HepG2 (cell line): ENCODE data around the gene ACAN. TPM values are rescaled to one million over a fixed set of nuclear protein-coding genes. Genes with fewer than 3 reads are reported as not detected.

Source experiments
- ATAC-seq: fragments of 200-7000 bp; cut with Tn5 transposase; 3 replicates; pipeline ENCODE4 v1.9.1; 2020; ENCODE audit warnings: mild to moderate bottlenecking, moderate library complexity
- BruUV-seq: library from RNA; stranded (reverse); fragments of 400-500 nt; replicated peaks from 2 replicates; lab custom pipeline; 2021; lab: Mats Ljungman, UMichigan
- CTCF ChIA-PET: fragments of 300-600 bp; formaldehyde crosslinking; extraction: SDS; loops from one replicate; lab custom pipeline; 2021; ENCODE audit warnings: low total read pairs, inconsistent platforms, low intra/inter-chr PET ratio; lab: Yijun Ruan, JAX
- POLR2A ChIA-PET: fragments of 350-600 bp; sonication (Branson Sonifier 250); formaldehyde crosslinking; loops from one replicate; lab custom pipeline; 2020; ENCODE audit warnings: antibody characterized with exemption, inconsistent platforms; lab: Yijun Ruan, JAX
- DNase-seq: peaks from one replicate; pipeline ENCODE4 v3.0.0-alpha.2; 2015; ENCODE audit warnings: low spot score
- FAIRE-seq: peaks from 3 replicates; lab custom pipeline; 2011; peaks lifted over from hg19 to GRCh38; lab: Jason Lieb, UNC
- H2AFZ ChIP-seq: one replicate; pipeline ENCODE4 v1.6.1; 2011; ENCODE audit warnings: low read length, inconsistent platforms
- H3K27ac ChIP-seq: fragments of 300-600 bp; 3 replicates; pipeline ENCODE4 v1.8.0; 2011; ENCODE audit warnings: mixed run types, mild to moderate bottlenecking, mixed read lengths, low read length, inconsistent platforms; ENCODE audit not compliant: insufficient read depth; ENCODE audit errors: extremely low read length
- H3K27me3 ChIP-seq, 2 experiments: fragments of 200-600 bp in 1 of 2; 2 replicates in 1 of 2; 3 replicates in 1 of 2; pipeline versions ENCODE4 v1.6.0 to v1.8.0; 2011; ENCODE audit warnings: low read length in 2 of 2, mild to moderate bottlenecking in 2 of 2, moderate library complexity in 2 of 2, inconsistent platforms in 1 of 2; ENCODE audit not compliant: insufficient read depth in 2 of 2, control insufficient read depth in 1 of 2
- H3K36me3 ChIP-seq, 2 experiments: fragments of 200-600 bp in 1 of 2; replicated peaks in 1 of 2; 2 replicates in 1 of 2; 3 replicates in 1 of 2; pipeline versions ENCODE4 v1.5.1 to v1.8.0; 2011; ENCODE audit warnings: low read length in 2 of 2, inconsistent platforms in 1 of 2; ENCODE audit not compliant: insufficient read depth in 2 of 2, control insufficient read depth in 1 of 2
- H3K4me1 ChIP-seq: 2 replicates; pipeline ENCODE4 v1.5.1; 2012; ENCODE audit warnings: low read length, inconsistent platforms; ENCODE audit not compliant: insufficient read depth
- H3K4me2 ChIP-seq: 2 replicates; pipeline ENCODE4 v1.6.0; 2011; ENCODE audit warnings: low read depth, low read length, inconsistent platforms
- H3K4me3 ChIP-seq, 3 experiments: fragments of 200-600 bp in 1 of 3; sonication (generic), shearing (Covaris generic) in 1 of 3; replicated peaks in 1 of 3; 2 replicates each; pipeline ENCODE4 v1.5.1; 2011 to 2016; ENCODE audit warnings: low read length in 3 of 3, inconsistent platforms in 2 of 3, low read depth in 2 of 3, mild to moderate bottlenecking in 2 of 3, control low read depth in 1 of 3, mixed read lengths in 1 of 3; ENCODE audit not compliant: insufficient read depth in 1 of 3
- H3K79me2 ChIP-seq: one replicate; pipeline ENCODE4 v1.6.1; 2011; ENCODE audit warnings: low read length, inconsistent platforms; ENCODE audit not compliant: insufficient read depth
- H3K9ac ChIP-seq: 2 replicates; pipeline ENCODE4 v1.6.0; 2011; ENCODE audit warnings: mild to moderate bottlenecking, low read depth, low read length, inconsistent platforms; ENCODE audit not compliant: insufficient read depth
- H3K9me3 ChIP-seq: 2 replicates; pipeline ENCODE4 v1.5.1; 2012; ENCODE audit warnings: mild to moderate bottlenecking, low read length
- H4K20me1 ChIP-seq: 2 replicates; pipeline ENCODE4 v1.6.0; 2011; ENCODE audit warnings: inconsistent platforms, mild to moderate bottlenecking, low read length, moderate library complexity; ENCODE audit not compliant: insufficient read depth
- BATF2 ChIP-seq: sonication (generic); formaldehyde crosslinking; IDR thresholded peaks from 2 replicates; pipeline ENCODE4 v1.8.0; 2022; ENCODE audit warnings: mild to moderate bottlenecking, missing genetic modification reagents, moderate library complexity
- CENPX ChIP-seq: sonication (generic); formaldehyde crosslinking; IDR thresholded peaks from 2 replicates; pipeline ENCODE4 v1.9.0; 2021; ENCODE audit warnings: mild to moderate bottlenecking, missing genetic modification reagents, moderate library complexity
- HNRNPLL ChIP-seq: fragments of 200-400 bp; formaldehyde crosslinking; IDR thresholded peaks from 2 replicates; pipeline ENCODE4 v1.6.1; 2017; ENCODE audit warnings: mild to moderate bottlenecking, low read depth, low read length; ENCODE audit not compliant: poor library complexity, severe bottlenecking
- HOMEZ ChIP-seq: IDR thresholded peaks from 2 replicates; pipeline ENCODE4 v1.6.1; 2016; ENCODE audit warnings: low read depth
- PCBP2 ChIP-seq: fragments of 200-400 bp; formaldehyde crosslinking; optimal IDR thresholded peaks from 2 replicates; pipeline ENCODE3; 2018; ENCODE audit warnings: low read length, low read depth; ENCODE audit not compliant: poor library complexity, severe bottlenecking
- PREB ChIP-seq: sonication (generic); formaldehyde crosslinking; IDR thresholded peaks from 2 replicates; pipeline ENCODE4 v1.4.0; 2020; ENCODE audit warnings: missing genetic modification reagents
- TRIM22 ChIP-seq: fragments of 450-650 bp; IDR thresholded peaks from 2 replicates; pipeline ENCODE4 v1.6.1; 2017
- XRCC5 ChIP-seq: fragments of 200-400 bp; formaldehyde crosslinking; optimal IDR thresholded peaks from 2 replicates; pipeline ENCODE3; 2017; ENCODE audit warnings: mild to moderate bottlenecking, low read length
- ZNF205 ChIP-seq: IDR thresholded peaks from 2 replicates; pipeline ENCODE4 v1.6.1; 2018; ENCODE audit warnings: missing biosample characterization, missing genetic modification reagents
- ZNF615 ChIP-seq: sonication (generic); formaldehyde crosslinking; IDR thresholded peaks from 2 replicates; pipeline ENCODE4 v1.5.0; 2020; ENCODE audit warnings: mild to moderate bottlenecking, missing genetic modification reagents, borderline replicate concordance
- ZNF687 ChIP-seq: sonication (generic); formaldehyde crosslinking; IDR thresholded peaks from 2 replicates; pipeline ENCODE4 v1.5.1; 2020; ENCODE audit warnings: mild to moderate bottlenecking, missing genetic modification reagents, moderate library complexity
- WGBS: methylation state at CpG from one replicate; pipeline ENCODE4 v1.1.6; 2017; ENCODE audit warnings: low lambda C conversion rate; 5-methylcytosine and 5-hydroxymethylcytosine counted together
- in situ Hi-C: cut with HindIII; loops from 2 replicates; pipeline ENCODE4 v1.10.0; 2017; ENCODE audit warnings: low pct_unique_long_range_greater_than_20kb; ENCODE audit not compliant: extremely low pct_ligation_motif_present
- intact Hi-C: fragments of 100-400 bp; cut with micrococcal nuclease; formaldehyde crosslinking; loops from one replicate; pipeline ENCODE4 v1.10.0; 2022; ENCODE audit not compliant: unreplicated experiment
- polyA plus RNA-seq, 8 experiments: library from polyadenylated mRNA; depleted of rRNA in 3 of 8; stranded (reverse) in 7 of 8; unstranded in 1 of 8; fragments of >200 nt; fragmentation: Illumina TruSeq in 4 of 8; extraction: Trizol in 4 of 8; gene quantifications; 2 replicates each; pipeline versions ENCODE4 v1.2.1 to v1.2.3, GENCODE V29; 2011 to 2016; ENCODE audit warnings: low read depth in 4 of 8, missing spikeins in 1 of 8, mixed read lengths in 1 of 8; ENCODE audit not compliant: insufficient read depth in 1 of 8
- total RNA-seq, 5 experiments: library from RNA; depleted of rRNA; stranded (reverse); fragments of >200 nt; fragmentation: Illumina TruSeq; extraction: Trizol; gene quantifications; 2 replicates each; pipeline ENCODE4 v1.2.3, GENCODE V29; 2016; ENCODE audit warnings: low read depth in 1 of 5
- TF ChIP-seq, protein P1 (sequence below): sonication (generic); formaldehyde crosslinking; IDR thresholded peaks from 2 replicates; pipeline ENCODE4 v1.5.1; 2020; ENCODE audit warnings: mild to moderate bottlenecking, moderate library complexity, missing genetic modification reagents

ACAN gene
- total and polyA plus RNA-seq, 2 of the 13 experiments (the other 11 are each of a cell fraction or from before 2014, with no cell fraction given): not detected

DNA sequence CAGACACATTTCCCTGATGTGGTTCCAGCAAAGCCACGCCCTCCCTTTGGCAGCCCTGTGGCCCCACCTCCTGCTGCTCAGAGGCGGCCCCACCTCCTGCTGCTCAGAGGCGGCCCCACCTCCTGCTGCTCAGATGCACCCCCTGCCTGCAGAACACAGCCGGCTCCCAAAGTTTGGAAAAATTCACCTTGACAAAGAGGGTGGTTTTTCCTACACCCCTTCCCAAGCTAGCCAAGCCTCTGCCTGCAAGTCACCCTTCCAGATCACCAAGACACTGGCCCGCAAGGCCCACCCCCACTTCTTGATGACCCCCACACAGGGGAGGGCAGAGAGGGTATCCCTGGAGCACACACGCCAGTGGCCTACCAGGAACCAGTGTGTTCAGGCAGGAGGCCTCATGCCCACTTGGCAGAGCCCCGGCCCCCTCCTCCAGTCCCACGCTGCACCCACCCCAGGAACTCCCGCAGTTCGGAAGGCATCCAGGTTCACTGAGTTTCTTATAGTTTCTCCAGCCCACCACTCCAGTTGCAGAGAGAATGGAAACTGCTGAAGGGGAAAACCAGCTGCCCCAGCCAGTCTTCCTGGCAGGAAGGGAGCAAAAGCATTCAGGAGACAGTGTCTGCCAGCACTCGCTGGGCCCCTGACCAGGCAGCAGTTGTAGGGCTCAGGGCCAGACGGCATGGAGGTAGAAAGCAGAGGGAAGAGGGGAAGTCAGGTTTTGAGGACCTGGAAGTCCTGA is 94.4 kb downstream of the ACAN start:
- POLR2A ChIA-PET: no interaction called here
- TF ChIP-seq PCBP2 (no peak), CENPX (CRISPR knock-in tag) (no peak), HOMEZ (CRISPR knock-in tag) (no peak), XRCC5 (peak; percentile 58), ZNF687 (CRISPR knock-in tag) (peak; percentile 21; the same call in 1 of the 2 replicates), BATF2 (CRISPR knock-in tag) (no peak), TRIM22 (no peak), HNRNPLL (peak; percentile 19), ZNF205 (CRISPR knock-in tag) (no peak), ZNF615 (CRISPR knock-in tag) (no peak), PREB (no peak)
- TF ChIP-seq, protein P1, sequence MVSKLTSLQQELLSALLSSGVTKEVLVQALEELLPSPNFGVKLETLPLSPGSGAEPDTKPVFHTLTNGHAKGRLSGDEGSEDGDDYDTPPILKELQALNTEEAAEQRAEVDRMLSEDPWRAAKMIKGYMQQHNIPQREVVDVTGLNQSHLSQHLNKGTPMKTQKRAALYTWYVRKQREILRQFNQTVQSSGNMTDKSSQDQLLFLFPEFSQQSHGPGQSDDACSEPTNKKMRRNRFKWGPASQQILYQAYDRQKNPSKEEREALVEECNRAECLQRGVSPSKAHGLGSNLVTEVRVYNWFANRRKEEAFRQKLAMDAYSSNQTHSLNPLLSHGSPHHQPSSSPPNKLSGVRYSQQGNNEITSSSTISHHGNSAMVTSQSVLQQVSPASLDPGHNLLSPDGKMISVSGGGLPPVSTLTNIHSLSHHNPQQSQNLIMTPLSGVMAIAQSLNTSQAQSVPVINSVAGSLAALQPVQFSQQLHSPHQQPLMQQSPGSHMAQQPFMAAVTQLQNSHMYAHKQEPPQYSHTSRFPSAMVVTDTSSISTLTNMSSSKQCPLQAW (CRISPR knock-in tag): no peak

More for the DNA sequence above, 94.4 kb downstream of the ACAN start:
- CTCF ChIA-PET: no interaction called here
- WGBS: 52% methylated on average over 9 of the region's 12 CpGs
- intact Hi-C loops: loop anchor here (10.0 kb wide), 1 partner anchor 277 kb away; no protein-coding TSS in a partner anchor
- no peak overlapping the region for H2AFZ ChIP-seq
- no peak overlapping the region for H3K4me2 ChIP-seq
- peaks cover 6 to 26% of the 10 kb centered on the region in 2 experiments for H3K27me3 ChIP-seq
- peak; percentile 41 for DNase-seq
- no peak overlapping the region for H3K4me3 ChIP-seq
- ATAC-seq: peak; percentile 91
- H3K79me2 ChIP-seq: no peaks in the 10 kb centered on the region
- H3K4me1 ChIP-seq: peaks cover 36% of the 10 kb centered on the region
- BruUV-seq: no TSS peak
- no peak overlapping the region for H3K27ac ChIP-seq
- in situ Hi-C loops: no loop called here
- H3K36me3 ChIP-seq: no peaks in the 10 kb centered on the region
- H3K9me3 ChIP-seq: no peaks in the 10 kb centered on the region
- H4K20me1 ChIP-seq: no peaks in the 10 kb centered on the region
- FAIRE-seq: peak; percentile 44
- no peak overlapping the region for H3K9ac ChIP-seq
